ENCODE results near the gene NES. TPM values are rescaled to one million over a fixed set of nuclear protein-coding genes. Genes with fewer than 3 reads are reported as not detected.

NES gene
- total and polyA plus RNA-seq, 2 experiments from 2014 or later = 25.0 to 95.9 TPM

DNA sequence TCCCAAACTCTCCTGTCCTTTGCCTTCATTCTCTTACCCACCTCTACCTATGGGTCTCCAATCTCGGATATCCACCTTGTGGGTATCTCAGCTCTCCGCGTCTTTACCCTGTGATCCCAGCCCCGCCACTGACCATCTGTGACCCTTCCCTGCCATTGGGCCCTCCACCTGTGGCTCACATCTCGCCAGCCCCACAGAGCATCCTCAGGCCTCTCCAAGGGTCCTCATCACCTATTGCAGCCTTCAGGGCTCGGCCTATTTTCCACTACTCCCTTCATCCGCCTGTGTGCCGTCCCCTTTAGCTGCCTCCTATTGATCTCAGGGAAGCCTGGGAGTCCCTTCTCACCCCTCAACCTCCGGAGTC is 24.2 kb downstream of the NES start (continued):
- TF ChIP-seq EZH2 (IDR thresholded peaks at IDR 0.05; ENCODE audit: low read depth, unreplicated experiment) = no peak
- no peak for TF ChIP-seq ETS1 (IDR thresholded peaks at IDR 0.05)
- no peak for TF ChIP-seq CREB1 (CRISPR knock-in tag; IDR thresholded peaks at IDR 0.05; ENCODE audit: low read depth)
- TF ChIP-seq, protein P1, sequence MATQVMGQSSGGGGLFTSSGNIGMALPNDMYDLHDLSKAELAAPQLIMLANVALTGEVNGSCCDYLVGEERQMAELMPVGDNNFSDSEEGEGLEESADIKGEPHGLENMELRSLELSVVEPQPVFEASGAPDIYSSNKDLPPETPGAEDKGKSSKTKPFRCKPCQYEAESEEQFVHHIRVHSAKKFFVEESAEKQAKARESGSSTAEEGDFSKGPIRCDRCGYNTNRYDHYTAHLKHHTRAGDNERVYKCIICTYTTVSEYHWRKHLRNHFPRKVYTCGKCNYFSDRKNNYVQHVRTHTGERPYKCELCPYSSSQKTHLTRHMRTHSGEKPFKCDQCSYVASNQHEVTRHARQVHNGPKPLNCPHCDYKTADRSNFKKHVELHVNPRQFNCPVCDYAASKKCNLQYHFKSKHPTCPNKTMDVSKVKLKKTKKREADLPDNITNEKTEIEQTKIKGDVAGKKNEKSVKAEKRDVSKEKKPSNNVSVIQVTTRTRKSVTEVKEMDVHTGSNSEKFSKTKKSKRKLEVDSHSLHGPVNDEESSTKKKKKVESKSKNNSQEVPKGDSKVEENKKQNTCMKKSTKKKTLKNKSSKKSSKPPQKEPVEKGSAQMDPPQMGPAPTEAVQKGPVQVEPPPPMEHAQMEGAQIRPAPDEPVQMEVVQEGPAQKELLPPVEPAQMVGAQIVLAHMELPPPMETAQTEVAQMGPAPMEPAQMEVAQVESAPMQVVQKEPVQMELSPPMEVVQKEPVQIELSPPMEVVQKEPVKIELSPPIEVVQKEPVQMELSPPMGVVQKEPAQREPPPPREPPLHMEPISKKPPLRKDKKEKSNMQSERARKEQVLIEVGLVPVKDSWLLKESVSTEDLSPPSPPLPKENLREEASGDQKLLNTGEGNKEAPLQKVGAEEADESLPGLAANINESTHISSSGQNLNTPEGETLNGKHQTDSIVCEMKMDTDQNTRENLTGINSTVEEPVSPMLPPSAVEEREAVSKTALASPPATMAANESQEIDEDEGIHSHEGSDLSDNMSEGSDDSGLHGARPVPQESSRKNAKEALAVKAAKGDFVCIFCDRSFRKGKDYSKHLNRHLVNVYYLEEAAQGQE (IDR thresholded peaks at IDR 0.05; ENCODE audit: unreplicated experiment) = no peak
- TF ChIP-seq, protein P2, sequence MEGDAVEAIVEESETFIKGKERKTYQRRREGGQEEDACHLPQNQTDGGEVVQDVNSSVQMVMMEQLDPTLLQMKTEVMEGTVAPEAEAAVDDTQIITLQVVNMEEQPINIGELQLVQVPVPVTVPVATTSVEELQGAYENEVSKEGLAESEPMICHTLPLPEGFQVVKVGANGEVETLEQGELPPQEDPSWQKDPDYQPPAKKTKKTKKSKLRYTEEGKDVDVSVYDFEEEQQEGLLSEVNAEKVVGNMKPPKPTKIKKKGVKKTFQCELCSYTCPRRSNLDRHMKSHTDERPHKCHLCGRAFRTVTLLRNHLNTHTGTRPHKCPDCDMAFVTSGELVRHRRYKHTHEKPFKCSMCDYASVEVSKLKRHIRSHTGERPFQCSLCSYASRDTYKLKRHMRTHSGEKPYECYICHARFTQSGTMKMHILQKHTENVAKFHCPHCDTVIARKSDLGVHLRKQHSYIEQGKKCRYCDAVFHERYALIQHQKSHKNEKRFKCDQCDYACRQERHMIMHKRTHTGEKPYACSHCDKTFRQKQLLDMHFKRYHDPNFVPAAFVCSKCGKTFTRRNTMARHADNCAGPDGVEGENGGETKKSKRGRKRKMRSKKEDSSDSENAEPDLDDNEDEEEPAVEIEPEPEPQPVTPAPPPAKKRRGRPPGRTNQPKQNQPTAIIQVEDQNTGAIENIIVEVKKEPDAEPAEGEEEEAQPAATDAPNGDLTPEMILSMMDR (conservative IDR thresholded peaks at IDR 0.05; ENCODE audit: low read depth in 2 of 2) = no peak
- TF ChIP-seq NANOG (IDR thresholded peaks at IDR 0.05; ENCODE audit: borderline replicate concordance) = no peak
- no peak for TF ChIP-seq EZH2phosphoT487 (IDR thresholded peaks at IDR 0.05; ENCODE audit: unreplicated experiment)

DNA sequence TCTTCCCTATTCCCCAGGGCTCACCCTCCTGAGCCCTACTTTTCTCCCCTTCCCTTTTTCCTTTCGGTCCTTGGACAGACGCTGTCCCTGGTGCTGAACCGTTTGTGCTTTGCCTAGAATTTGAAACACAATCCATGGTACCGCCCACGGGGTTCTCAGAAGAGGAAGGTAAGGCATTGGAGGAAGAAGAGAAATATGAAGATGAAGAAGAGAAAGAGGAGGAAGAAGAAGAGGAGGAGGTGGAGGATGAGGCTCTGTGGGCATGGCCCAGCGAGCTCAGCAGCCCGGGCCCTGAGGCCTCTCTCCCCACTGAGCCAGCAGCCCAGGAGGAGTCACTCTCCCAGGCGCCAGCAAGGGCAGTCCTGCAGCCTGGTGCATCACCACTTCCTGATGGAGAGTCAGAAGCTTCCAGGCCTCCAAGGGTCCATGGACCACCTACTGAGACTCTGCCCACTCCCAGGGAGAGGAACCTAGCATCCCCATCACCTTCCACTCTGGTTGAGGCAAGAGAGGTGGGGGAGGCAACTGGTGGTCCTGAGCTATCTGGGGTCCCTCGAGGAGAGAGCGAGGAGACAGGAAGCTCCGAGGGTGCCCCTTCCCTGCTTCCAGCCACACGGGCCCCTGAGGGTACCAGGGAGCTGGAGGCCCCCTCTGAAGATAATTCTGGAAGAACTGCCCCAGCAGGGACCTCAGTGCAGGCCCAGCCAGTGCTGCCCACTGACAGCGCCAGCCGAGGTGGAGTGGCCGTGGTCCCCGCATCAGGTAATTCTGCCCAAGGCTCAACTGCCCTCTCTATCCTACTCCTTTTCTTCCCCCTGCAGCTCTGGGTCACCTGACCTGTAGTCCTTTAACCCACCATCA is 24.8 kb downstream of the NES start:
- H3K4me1 Mint-ChIP-seq = peaks cover 31% of the 10 kb centered on the region
- H3F3A ChIP-seq (replicated peaks; ENCODE audit: low read depth) = 0 out of 2 replicates have a peak, but pooled peaks cover 5% of the 10 kb centered on the region
- H3K4me3 ChIP-seq = no peak overlapping the region
- no peaks in the 10 kb centered on the region for H3K36me3 ChIP-seq (ENCODE audit: insufficient read depth)
- ATAC-seq = peak; percentile 60
- no peaks in the 10 kb centered on the region for H3K79me2 ChIP-seq (replicated peaks; ENCODE audit: insufficient read depth)
- DNase-seq (ENCODE audit: low spot score) = peak; percentile 93
- no peak overlapping the region for H2AFZ ChIP-seq
- H3K36me3 Mint-ChIP-seq (ENCODE audit: low read depth) = no peaks in the 10 kb centered on the region; the same call in 2 of the 3 replicates
- no peaks in the 10 kb centered on the region; the same call in 2 of the 3 replicates for H3K9me3 Mint-ChIP-seq
- peaks cover 86% of the 10 kb centered on the region for H3K27me3 ChIP-seq (ENCODE audit: insufficient read depth)
- H3K4me1 ChIP-seq (ENCODE audit: insufficient read depth) = peaks cover 10% of the 10 kb centered on the region; the same call in 1 of the 2 replicates
- no peak overlapping the region for H3K27ac Mint-ChIP-seq
- H3K9me2 ChIP-seq (ENCODE audit: insufficient read depth) = no peaks in the 10 kb centered on the region
- H4K20me1 ChIP-seq (replicated peaks; ENCODE audit: insufficient read depth) = no peaks in the 10 kb centered on the region
- H3K27ac ChIP-seq (ENCODE audit: low read depth) = no peak overlapping the region
- H3K4me3 Mint-ChIP-seq = no peak overlapping the region; the same call in 2 of the 3 replicates
- H3K27me3 Mint-ChIP-seq (ENCODE audit: insufficient read depth, low read depth, poor library complexity) = peaks cover 37% of the 10 kb centered on the region
- no peak overlapping the region for H3K4me2 ChIP-seq
- TF ChIP-seq, protein P3, sequence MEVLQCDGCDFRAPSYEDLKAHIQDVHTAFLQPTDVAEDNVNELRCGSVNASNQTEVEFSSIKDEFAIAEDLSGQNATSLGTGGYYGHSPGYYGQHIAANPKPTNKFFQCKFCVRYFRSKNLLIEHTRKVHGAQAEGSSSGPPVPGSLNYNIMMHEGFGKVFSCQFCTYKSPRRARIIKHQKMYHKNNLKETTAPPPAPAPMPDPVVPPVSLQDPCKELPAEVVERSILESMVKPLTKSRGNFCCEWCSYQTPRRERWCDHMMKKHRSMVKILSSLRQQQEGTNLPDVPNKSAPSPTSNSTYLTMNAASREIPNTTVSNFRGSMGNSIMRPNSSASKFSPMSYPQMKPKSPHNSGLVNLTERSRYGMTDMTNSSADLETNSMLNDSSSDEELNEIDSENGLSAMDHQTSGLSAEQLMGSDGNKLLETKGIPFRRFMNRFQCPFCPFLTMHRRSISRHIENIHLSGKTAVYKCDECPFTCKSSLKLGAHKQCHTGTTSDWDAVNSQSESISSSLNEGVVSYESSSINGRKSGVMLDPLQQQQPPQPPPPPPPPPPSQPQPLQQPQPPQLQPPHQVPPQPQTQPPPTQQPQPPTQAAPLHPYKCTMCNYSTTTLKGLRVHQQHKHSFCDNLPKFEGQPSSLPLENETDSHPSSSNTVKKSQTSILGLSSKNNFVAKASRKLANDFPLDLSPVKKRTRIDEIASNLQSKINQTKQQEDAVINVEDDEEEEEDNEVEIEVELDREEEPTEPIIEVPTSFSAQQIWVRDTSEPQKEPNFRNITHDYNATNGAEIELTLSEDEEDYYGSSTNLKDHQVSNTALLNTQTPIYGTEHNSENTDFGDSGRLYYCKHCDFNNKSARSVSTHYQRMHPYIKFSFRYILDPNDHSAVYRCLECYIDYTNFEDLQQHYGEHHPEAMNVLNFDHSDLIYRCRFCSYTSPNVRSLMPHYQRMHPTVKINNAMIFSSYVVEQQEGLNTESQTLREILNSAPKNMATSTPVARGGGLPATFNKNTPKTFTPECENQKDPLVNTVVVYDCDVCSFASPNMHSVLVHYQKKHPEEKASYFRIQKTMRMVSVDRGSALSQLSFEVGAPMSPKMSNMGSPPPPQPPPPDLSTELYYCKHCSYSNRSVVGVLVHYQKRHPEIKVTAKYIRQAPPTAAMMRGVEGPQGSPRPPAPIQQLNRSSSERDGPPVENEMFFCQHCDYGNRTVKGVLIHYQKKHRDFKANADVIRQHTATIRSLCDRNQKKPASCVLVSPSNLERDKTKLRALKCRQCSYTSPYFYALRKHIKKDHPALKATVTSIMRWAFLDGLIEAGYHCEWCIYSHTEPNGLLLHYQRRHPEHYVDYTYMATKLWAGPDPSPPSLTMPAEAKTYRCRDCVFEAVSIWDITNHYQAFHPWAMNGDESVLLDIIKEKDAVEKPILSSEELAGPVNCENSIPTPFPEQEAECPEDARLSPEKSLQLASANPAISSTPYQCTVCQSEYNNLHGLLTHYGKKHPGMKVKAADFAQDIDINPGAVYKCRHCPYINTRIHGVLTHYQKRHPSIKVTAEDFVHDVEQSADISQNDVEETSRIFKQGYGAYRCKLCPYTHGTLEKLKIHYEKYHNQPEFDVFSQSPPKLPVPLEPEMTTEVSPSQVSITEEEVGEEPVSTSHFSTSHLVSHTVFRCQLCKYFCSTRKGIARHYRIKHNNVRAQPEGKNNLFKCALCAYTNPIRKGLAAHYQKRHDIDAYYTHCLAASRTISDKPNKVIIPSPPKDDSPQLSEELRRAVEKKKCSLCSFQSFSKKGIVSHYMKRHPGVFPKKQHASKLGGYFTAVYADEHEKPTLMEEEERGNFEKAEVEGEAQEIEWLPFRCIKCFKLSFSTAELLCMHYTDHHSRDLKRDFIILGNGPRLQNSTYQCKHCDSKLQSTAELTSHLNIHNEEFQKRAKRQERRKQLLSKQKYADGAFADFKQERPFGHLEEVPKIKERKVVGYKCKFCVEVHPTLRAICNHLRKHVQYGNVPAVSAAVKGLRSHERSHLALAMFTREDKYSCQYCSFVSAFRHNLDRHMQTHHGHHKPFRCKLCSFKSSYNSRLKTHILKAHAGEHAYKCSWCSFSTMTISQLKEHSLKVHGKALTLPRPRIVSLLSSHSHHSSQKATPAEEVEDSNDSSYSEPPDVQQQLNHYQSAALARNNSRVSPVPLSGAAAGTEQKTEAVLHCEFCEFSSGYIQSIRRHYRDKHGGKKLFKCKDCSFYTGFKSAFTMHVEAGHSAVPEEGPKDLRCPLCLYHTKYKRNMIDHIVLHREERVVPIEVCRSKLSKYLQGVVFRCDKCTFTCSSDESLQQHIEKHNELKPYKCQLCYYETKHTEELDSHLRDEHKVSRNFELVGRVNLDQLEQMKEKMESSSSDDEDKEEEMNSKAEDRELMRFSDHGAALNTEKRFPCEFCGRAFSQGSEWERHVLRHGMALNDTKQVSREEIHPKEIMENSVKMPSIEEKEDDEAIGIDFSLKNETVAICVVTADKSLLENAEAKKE (CRISPR knock-in tag; IDR thresholded peaks at IDR 0.05) = no peak
- TF ChIP-seq EZH2phosphoT487 (IDR thresholded peaks at IDR 0.05; ENCODE audit: unreplicated experiment) (no peak), EZH2 (IDR thresholded peaks at IDR 0.05; ENCODE audit: low read depth, unreplicated experiment) (no peak)
